ENCODE data around the gene PEX16.

PEX16 gene

DNA sequence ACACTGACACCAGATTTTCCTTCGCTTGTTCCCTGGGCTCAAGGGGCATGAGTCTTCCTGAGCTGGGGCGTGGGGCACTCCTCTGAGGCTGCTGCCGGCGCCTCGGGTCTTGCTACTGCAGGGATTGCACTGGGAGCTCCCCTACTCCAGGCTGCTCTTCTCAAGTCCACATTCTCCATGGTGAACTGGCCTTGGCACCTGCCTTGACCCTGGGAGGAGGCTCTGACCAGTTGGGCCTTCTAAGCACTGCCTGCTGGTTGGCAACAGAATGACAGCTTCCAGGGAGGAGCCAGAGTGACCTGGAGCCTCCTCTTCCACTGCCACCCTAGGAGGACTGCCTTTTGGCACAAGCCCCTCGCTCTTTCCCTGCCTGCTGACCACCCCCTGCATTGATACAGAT is 20.1 kb downstream of the PEX16 start:
- H3K4me3 ChIP-seq (replicated peaks; ENCODE audit: low read depth, low read length), result no peak overlapping the region
- TF ChIP-seq, protein P1, sequence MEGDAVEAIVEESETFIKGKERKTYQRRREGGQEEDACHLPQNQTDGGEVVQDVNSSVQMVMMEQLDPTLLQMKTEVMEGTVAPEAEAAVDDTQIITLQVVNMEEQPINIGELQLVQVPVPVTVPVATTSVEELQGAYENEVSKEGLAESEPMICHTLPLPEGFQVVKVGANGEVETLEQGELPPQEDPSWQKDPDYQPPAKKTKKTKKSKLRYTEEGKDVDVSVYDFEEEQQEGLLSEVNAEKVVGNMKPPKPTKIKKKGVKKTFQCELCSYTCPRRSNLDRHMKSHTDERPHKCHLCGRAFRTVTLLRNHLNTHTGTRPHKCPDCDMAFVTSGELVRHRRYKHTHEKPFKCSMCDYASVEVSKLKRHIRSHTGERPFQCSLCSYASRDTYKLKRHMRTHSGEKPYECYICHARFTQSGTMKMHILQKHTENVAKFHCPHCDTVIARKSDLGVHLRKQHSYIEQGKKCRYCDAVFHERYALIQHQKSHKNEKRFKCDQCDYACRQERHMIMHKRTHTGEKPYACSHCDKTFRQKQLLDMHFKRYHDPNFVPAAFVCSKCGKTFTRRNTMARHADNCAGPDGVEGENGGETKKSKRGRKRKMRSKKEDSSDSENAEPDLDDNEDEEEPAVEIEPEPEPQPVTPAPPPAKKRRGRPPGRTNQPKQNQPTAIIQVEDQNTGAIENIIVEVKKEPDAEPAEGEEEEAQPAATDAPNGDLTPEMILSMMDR (IDR thresholded peaks at IDR 0.05; ENCODE audit: low read length, missing control alignments), result no peak
- DNase-seq (ENCODE audit: low read depth), result no peak

DNA sequence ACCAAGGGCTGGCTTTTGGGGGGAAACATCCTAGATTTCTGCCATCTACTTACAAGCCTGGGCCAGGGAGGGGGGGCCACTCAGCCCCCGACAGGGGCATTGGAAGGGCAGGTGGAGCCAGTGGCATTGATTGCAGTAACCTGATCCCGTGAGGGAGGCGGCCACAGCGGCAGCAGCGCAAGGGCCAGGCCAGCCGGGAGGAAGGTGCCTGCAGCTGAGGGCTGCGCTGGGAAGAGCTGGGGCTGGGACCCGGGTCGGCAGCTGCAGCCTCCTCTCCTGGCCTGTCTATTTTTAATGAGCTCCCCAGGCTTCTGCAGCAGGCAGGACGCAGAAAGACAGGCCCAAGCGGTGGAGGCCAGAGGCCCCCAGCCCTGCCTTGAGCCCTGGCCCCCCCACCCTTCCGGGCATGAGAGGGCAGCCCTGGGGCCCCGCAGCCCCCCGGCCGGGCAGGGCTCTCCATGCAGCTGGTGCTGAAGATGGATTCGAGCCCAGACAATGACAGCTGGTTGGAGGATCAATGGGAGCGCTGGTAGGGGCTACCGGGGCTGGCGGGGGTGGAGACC is 21.2 kb downstream of the PEX16 start:
- DNase-seq (ENCODE audit: low read depth), result no peak
- TF ChIP-seq, protein P1 (IDR thresholded peaks at IDR 0.05; ENCODE audit: low read length, missing control alignments), result no peak
- no peak overlapping the region for H3K4me3 ChIP-seq (replicated peaks; ENCODE audit: low read depth, low read length)

DNA sequence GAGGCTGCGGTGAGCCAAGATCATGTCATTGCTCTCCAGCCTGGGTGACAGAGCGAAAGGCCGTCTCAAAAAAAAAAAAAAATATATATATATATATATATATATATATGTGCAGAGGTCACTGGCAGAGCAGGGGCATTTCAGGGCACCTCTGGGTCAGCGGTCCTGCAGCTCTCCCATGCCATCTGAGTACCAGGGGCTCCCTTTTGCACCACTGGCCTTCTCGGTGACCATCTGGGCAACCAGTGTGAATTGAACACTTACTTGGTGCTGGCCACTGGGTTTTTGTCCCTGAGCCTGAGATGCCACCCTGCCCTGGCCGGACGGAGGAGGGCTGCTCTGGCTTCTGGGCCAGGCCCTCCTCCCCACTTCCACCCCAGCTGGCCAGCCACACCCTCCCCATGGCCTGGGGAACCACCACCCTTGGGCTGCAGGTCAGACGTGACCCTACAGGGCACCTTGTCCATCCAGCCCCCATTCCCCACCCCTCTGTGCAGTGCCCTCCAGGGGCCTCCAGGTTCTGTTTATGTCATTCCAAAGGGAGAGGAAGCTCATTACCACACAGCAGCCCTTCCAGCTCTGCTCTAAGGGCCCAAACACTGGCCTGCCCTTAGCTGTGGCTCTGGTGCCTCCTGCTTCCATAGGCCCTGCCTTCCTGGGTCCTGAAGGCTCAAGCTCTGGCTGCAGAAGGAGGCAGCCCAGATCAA is 22.0 kb downstream of the PEX16 start:
- TF ChIP-seq, protein P1 (IDR thresholded peaks at IDR 0.05; ENCODE audit: low read length, missing control alignments), result no peak
- DNase-seq (ENCODE audit: low read depth), result no peak
- H3K4me3 ChIP-seq (replicated peaks; ENCODE audit: low read depth, low read length), result no peak overlapping the region

DNA sequence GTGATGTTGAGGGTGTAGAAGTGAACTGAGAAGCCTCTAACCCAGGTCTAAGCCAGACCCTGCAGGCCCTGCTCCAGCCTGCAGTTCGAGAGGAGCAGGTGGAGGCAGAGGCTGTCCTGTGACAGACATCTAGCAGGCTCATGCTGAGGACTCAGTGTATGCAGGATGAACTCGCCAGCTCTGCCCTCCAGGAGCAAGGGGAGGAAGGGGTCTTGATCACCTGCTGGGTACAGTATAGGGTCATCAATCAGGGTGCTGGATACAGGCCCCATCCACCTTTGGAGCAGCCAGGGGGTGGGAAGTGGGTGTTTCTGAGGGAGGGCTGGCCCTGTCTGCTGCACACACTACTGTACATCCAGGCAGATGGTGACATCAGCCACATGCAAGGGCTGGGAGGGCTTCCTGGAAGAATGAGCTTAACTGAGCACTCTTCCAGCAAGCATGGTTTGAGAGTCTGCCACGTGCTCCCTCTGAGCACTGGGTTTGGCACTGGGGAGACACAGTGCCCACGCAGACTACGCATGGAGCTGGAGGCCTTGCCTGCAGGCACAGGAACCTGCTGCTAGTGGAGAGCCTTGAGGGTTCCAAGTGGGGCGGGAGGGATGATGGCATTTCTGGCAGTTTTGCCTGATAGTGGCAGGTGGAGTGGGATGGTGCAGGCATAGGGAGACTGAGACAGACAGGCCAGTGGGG is 23.0 kb downstream of the PEX16 start:
- no peak for DNase-seq (ENCODE audit: low read depth)
- TF ChIP-seq, protein P1 (IDR thresholded peaks at IDR 0.05; ENCODE audit: low read length, missing control alignments), result no peak
- H3K4me3 ChIP-seq (replicated peaks; ENCODE audit: low read depth, low read length), result no peak overlapping the region

DNA sequence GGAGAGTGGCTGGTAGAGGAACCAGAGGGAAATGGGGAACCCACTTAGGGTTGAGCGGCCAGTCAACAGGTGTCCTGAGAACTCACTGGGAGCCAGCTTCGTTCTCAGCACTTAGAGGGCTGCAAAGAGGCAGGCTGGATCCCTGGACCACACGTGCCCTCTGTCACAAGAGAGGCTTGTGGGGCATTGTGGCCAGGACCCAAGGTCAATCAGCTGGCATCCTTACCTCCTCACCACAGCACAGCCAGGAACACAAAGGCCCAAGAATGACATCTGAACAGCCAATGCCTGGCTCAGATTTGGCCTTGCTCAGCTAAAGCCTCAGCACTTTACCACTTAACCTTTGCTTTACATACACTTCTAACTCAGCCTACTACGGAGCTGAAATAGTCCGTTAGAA is 24.8 kb downstream of the PEX16 start:
- TF ChIP-seq, protein P1 (IDR thresholded peaks at IDR 0.05; ENCODE audit: low read length, missing control alignments), result no peak
- H3K4me3 ChIP-seq (replicated peaks; ENCODE audit: low read depth, low read length), result no peak overlapping the region
- DNase-seq (ENCODE audit: low read depth), result no peak

DNA sequence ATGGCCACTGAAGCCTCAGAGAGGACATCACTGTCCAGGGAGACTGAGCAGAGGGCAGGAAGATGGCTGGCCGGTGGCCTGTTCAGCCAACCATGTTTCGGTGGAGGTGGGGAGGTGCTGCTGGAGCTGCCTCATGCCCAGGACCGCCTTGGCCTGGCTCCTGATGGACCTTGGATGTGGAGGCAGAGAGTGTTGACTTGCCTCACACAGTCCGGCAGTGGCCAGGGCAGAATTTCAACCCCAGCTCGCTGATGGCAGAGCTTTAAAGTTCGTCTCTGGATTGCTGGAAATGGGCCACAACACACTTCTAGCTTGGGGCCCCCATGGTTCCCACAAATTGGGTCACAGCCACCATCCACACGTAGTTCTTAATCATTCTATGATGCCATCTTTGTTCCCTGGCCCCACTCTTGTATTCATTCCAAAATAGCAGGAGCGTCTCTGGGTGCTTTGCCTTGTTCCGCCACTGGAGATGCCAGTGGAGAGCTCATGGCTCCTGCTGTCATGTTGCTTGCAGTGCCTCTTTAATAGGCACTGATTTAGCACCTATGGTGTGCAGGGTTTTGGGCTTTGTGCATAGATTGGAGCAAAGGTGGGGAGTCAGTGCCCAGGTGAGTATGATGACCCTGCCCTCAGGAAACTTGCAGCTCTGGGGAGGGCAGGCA is 26.7 kb downstream of the PEX16 start:
- TF ChIP-seq, protein P1 (IDR thresholded peaks at IDR 0.05; ENCODE audit: low read length, missing control alignments), result no peak
- no peak for DNase-seq (ENCODE audit: low read depth)
- H3K4me3 ChIP-seq (replicated peaks; ENCODE audit: low read depth, low read length), result no peak overlapping the region
